Myocyte (in vitro differentiated cells): Measurements from ENCODE around the gene KRT13. TPM values are rescaled to one million over a fixed set of nuclear protein-coding genes. Genes with fewer than 3 reads are reported as not detected.

Experiments used
- DNase-seq: peaks from one replicate; pipeline ENCODE4 v3.0.0-alpha.2; 2012; ENCODE audit warnings: low read depth
- total RNA-seq: library from RNA; depleted of rRNA; stranded (reverse); fragments of >200 nt; gene quantifications from 2 replicates; pipeline ENCODE4 v1.2.3, GENCODE V29; 2014

KRT13 gene
- total RNA-seq, 1 donor from 2014 or later, result not detected

- DNase-seq, result no peak
Observed at GRCh38 chr17:41520821-41521521, 15.6 kb upstream of the KRT13 start.

- DNase-seq, result peak; percentile 40
Observed at GRCh38 chr17:41519501-41520224, 14.3 kb upstream of the KRT13 start.

GRCh38 chr17:41518789-41519449 lies 13.5 kb upstream of the KRT13 start, which contains the start of gene KRT15:
KRT15 (minus strand) TSS chr17:41518890; CDS start chr17:41518827, 63 bp downstream.
- no peak for DNase-seq

GRCh38 chr17:41518031-41518430 lies 12.6 kb upstream of the KRT13 start:
- no peak for DNase-seq

DNA sequence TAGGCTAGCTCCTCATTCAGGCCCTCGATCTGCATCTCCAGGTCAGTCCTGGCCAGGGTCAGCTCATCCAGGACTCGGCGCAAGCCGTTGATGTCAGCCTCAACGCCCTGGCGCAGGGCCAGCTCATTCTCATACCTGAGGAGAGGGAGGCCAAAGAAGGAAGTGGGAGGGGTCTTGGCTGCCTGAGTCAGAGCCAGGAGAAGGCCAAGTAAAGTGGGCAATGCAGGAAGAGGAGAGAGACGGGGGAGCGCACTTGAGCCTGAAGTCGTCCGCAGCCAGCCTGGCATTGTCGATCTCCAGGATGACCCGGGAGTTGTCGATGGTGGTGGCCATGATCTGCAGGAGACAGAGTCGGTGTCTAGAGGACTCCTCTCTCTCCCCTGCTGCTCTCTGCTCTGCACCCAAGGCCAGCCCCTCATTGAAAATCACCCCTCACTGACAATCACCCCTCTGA lies 11.4 kb upstream of the KRT13 start:
- no peak for DNase-seq

GRCh38 chr17:41516147-41516829 lies 10.9 kb upstream of the KRT13 start:
- DNase-seq, result no peak

- DNase-seq, result no peak
Observed at GRCh38 chr17:41513168-41513547, 7.7 kb upstream of the KRT13 start.

GRCh38 chr17:41512546-41513167 lies 7.2 kb upstream of the KRT13 start:
- no peak for DNase-seq

GRCh38 chr17:41511716-41512115 lies 6.3 kb upstream of the KRT13 start:
- no peak for DNase-seq

DNA sequence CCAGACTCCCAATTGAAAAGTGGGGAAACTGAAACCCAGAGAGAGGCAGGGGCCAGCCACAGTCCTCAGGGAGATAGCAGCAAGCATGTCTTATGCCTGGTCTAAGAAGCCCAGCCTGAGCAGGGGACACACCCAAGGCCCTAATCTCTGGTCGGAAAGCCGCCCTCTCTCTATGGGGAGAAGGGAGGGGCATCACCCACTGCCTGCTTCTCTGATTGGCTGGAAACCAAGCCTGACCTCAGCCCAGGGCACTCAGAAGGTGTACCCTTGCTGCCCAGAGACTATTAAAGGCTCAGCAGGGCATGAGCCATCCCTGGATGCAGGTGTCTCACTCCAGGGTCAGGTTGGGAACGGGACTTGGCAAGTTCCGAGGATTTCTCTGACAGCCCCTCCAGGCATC lies 5.7 kb upstream of the KRT13 start:
- no peak for DNase-seq

- no peak for DNase-seq
Observed at GRCh38 chr17:41510251-41511065, 5.0 kb upstream of the KRT13 start.

GRCh38 chr17:41507315-41507880 lies 2.0 kb upstream of the KRT13 start:
- no peak for DNase-seq

DNA sequence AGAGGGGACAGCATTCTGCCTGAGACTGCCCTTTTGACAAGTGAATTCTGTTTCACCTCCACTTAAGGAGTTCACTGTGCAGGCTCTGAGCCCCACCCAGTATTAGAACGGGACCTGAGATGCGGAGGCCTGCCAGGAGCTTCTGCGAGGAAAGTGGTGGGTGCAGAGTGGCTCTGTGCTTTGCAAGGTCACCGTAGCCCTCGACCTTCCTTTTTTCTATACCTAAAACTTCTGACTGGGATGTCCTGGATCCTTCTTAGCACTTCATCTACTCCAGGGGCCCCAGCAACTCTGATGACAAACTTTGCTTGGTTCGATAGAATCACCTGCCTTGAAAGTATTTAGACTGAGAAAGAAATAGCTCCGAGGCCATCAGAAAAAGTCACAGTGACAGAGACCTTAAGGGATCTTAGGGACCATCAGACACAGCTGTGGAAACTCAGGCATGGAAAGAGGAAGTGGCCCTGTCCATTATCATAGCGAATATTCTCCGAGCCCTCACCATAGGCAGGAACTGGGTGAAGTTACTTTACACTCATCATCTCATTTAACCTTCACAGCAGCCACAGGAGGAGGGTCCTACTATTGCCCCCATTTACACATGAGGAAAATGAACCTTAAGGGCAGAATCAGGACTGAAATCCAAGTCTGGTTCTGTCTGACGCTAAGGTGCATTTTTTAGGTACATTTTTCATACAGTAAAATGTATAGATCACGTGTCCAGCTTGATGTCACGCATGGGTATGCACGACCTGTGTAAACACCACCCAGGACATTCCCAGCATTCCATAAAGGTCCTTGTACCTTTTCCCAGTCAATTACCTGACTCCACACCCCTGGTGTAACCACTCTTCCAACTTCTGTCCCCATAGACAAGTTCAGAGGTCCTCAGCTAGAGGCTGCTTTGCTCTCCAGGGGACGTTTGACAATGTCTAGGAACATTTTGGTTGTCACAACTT lies 676 bp upstream of the KRT13 start:
- no peak for DNase-seq

DNA sequence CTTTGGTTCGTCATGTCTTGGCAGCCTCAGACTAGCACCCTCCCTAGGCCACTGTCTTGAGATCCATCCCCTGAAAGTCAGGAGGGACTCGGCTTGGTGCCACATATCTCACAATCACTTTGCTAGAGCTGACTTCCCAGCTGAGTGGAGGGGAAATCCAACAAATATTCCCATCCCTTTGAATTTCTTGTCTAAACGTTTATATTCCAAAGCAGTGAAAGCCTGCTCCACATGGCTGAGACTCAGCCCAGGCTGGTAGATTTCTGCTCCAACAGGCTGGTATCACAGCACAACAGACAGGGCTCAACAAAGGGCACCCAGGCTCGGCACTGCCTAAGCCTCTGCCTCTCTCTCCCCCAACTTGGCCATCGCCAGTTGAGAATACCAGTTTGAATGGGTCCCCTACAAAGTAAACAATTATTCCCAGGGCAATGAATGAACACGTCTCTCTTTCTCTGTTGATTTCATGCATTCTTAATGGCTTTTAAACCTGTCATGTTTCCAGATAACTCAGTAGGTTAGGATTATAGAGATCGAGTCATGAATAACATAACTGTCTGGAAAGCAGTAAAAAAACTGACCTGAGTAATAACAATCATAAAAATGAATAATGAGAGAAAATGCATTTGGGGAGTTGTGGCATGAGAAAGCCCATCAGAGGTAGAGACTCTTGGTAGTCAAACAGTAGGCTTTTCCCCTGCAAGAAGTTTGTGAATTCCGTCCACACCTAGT lies 1.0 kb downstream of the KRT13 start:
- no peak for DNase-seq

- DNase-seq, result no peak
Observed at GRCh38 chr17:41503202-41503601, 2.2 kb downstream of the KRT13 start.

DNA sequence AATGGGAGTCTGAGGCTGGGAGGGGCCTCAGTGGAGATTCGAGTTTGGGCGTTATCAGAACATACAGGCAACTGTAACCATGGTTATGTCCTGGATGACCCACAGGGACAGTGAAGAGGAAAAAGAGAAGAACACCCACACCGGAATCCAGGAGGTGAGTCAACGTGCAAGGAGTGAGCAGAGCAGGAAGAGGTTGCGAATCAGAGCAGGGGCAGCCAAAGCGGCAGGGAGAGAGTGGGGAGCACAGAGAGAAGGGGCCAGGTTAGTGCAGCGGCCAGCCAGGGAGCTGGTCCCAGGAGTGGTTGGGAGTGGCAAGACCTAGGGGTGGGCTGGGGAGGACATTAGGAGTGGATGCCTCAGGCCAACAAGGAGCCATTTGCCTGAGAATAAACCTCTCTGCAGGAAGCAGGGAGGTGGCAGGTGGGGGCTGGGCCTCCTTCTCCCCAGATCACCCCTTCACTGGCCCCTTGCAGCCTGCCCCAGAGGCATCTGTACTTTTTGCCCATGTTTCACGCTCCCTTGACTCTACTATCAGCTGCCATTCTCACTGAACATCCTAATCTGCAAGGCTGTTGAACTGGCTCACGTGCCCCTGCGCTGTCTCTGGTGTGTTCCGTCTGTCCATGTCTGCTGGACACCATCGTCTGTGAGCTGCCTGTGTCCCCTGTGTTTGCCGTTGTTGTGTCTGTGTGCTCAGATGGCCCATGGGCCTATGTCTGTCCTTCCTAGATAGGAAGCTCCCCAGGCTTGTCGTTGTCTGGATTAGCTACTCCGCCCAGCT lies 5.1 kb downstream of the KRT13 start:
- no peak for DNase-seq

- no peak for DNase-seq
Observed at GRCh38 chr17:41499714-41500113, 5.7 kb downstream of the KRT13 start.
